HG03439 (cell line): ENCODE measurements around the gene RRP1B.

ENCODE experiments used
- ATAC-seq: cut with Tn5 transposase; IDR thresholded peaks from one replicate; pipeline ENCODE4 v1.9.1; 2021; ENCODE audit warnings: mild to moderate bottlenecking, moderate library complexity; ENCODE audit not compliant: unreplicated experiment

Gene RRP1B

GRCh38 chr21:43739621-43740435, 80.5 kb downstream of the RRP1B start:
- ATAC-seq: no peak

DNA sequence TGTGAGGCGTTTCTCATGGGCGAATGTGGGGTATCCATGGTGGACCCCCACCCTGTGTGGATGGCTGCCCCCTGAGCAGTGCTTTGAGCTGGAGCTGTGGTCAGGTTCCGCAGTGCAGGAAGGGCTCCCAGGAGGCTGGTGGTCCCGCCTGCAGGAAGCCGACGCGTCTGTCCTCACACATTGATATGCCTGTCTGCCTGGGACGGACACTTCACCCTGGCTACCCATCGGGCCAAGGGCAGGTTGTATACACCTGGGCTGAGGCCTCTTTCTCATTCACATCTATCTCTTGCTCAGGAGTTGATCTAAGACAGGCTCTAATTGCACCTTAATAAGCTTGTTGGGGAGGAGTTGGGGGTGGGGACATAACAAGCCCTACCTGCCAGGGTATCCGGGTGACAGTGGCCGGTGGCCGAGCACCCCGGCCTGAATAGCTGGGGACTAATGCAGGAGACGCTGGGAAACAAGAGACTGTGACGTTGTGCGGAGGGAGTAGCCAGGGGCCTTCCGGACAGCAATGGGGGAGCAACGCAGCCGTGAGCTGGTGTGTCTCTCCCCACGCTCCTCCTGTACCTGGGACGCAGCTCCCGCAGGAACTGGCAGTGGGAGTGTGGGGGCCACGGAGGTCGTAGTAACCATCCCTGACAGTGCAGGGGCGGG, 81.3 kb downstream of the RRP1B start:
- ATAC-seq: no peak

DNA sequence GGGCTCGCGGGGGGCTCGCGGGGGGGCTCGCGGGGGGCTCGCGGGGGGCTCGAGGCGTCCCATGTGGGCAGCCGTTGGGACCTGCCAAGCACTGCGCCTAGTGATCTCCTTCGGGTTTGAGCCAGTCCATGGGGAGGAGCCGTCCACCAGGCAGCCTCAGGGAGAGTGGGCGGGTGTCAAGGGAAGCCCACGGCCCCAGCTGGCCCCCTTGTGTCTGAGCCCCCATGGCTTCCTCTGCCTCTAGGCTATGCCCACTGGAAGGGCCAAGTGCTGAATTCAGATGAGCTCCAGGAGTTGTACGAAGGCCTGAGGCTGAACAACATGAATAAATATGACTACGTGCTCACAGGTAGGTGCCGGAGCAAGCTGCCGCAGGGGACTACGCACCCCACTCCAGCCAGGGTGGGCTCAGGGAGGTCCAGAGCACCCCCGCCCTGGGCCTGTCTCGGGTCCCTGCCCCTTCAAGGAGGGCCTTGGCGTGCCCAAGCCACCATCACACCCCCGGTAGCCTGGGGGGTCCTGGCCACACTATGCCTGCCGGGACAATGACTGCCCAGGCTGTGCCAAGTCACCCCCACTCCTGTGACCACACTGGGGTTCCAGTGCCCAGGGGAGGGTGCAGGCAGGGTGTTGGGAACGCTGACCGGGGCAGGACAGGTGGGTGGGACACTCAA, 82.2 kb downstream of the RRP1B start:
- no peak for ATAC-seq

- no peak for ATAC-seq
Observed at GRCh38 chr21:43743947-43744346, 84.6 kb downstream of the RRP1B start.

- ATAC-seq: no peak
Observed at GRCh38 chr21:43744725-43745124, 85.4 kb downstream of the RRP1B start.
